Measurements from ENCODE around the gene PNCK. TPM values are rescaled to one million over a fixed set of nuclear protein-coding genes. Genes with fewer than 3 reads are reported as not detected.

Gene PNCK
- total RNA-seq, 4 donors from 2014 or later = 0.83 TPM; not detected in 3

- no peak overlapping the region for H3K4me3 ChIP-seq (replicated peaks in 1 of 3)
- intact Hi-C loops (cut with DNase I) = no loop called here
- no peaks in the 10 kb centered on the region for H3K27me3 ChIP-seq
- no peak overlapping the region for H3K27ac ChIP-seq
- H3K9me3 ChIP-seq = no peaks in the 10 kb centered on the region
- no peaks in the 10 kb centered on the region for H3K36me3 ChIP-seq
- no peak for DNase-seq
- H3K4me1 ChIP-seq = no peaks in the 10 kb centered on the region
- 81 to 82% methylated on average over 5 of the region's 5 CpGs for WGBS, 2 donors
- TF ChIP-seq CTCF (IDR thresholded peaks at IDR 0.05) (no peak), POLR2A (IDR thresholded peaks at IDR 0.05) (no peak)
These were observed 53.0 kb downstream of the PNCK start for GRCh38 chrX:153620576-153620975.

Small RNAs within 50 kb of the gene (small RNA-seq; reads per million reads assigned to genes)
- not detected for gene RN7SL687P

Other genes with a start within 250 kb of the PNCK start
- 1 to 10 TPM in 2 of 4 donors, under 1 TPM in 1, not detected in 1; 0.40 to 8.9 (median 3.2) TPM for gene TREX2, start 227.8 kb downstream of the PNCK start, total RNA-seq
- 10 to 100 TPM; 20.7 to 46.8 (median 27.7) TPM for gene HAUS7, start 203.2 kb downstream of the PNCK start, total RNA-seq
- gene BGN, start 178.8 kb downstream of the PNCK start, total RNA-seq = 10 to 100 TPM; 51.0 to 84.0 (median 68.6) TPM
- gene ATP2B3, start 156.2 kb downstream of the PNCK start, total RNA-seq = not detected
- 10 to 100 TPM; 22.0 to 43.3 (median 33.0) TPM for gene CCNQ, start 74.7 kb downstream of the PNCK start, total RNA-seq
- gene DUSP9, start 26.6 kb downstream of the PNCK start, total RNA-seq = not detected
- gene SLC6A8, start 14.1 kb upstream of the PNCK start, total RNA-seq = 1 to 10 TPM; 4.0 to 8.0 (median 6.1) TPM
- gene BCAP31, start 50.6 kb upstream of the PNCK start, total RNA-seq = 100 to 1,000 TPM; 170 to 228 (median 185) TPM
- gene ABCD1, start 51.0 kb upstream of the PNCK start, total RNA-seq = 10 to 100 TPM in 1 of 4 donors, 1 to 10 TPM in 3; 7.0 to 11.8 (median 8.9) TPM
- 1 to 10 TPM in 3 of 4 donors, under 1 TPM in 1; 0.67 to 2.0 (median 1.1) TPM for gene PLXNB3, start 90.4 kb upstream of the PNCK start, total RNA-seq
- under 1 TPM in 1 of 4 donors, not detected in 3; 0.22 TPM for gene SRPK3, start 107.2 kb upstream of the PNCK start, total RNA-seq
- gene IDH3G, start 120.6 kb upstream of the PNCK start, total RNA-seq = 100 to 1,000 TPM in 3 of 4 donors, 10 to 100 TPM in 1; 77.7 to 148 (median 115) TPM
- gene SSR4, start 120.9 kb upstream of the PNCK start, total RNA-seq = 100 to 1,000 TPM; 177 to 359 (median 279) TPM
- gene PDZD4, start 156.7 kb upstream of the PNCK start, total RNA-seq = 1 to 10 TPM; 3.2 to 7.0 (median 4.5) TPM
- 1 to 10 TPM in 1 of 4 donors, under 1 TPM in 3; 0.45 to 2.2 (median 0.75) TPM for gene L1CAM, start 212.4 kb upstream of the PNCK start, total RNA-seq
- 1 to 10 TPM in 3 of 4 donors, not detected in 1; 1.1 to 2.8 (median 2.6) TPM for gene AVPR2, start 230.9 kb upstream of the PNCK start, total RNA-seq